ENCODE measurements around the gene AHCTF1. TPM values are rescaled to one million over a fixed set of nuclear protein-coding genes. Genes with fewer than 3 reads are reported as not detected.

AHCTF1 gene
- total and polyA plus RNA-seq, 9 donors, result 21.1 to 35.9 (median 27.4) TPM

- Histone ChIP-seq H3K27ac (ENCODE audit: low read length) (no peak overlapping the region), H3K36me3 (ENCODE audit: control insufficient read depth, insufficient read depth, low read length) (no peaks in the 10 kb centered on the region), H3K27me3 (ENCODE audit: control insufficient read depth, insufficient read depth, low read length) (no peaks in the 10 kb centered on the region), H3K4me3 (ENCODE audit: low read length) (no peak overlapping the region), H3K9me3 (replicated peaks; ENCODE audit: control insufficient read depth, low read depth, low read length) (no peaks in the 10 kb centered on the region), H3K4me1 (ENCODE audit: control insufficient read depth, insufficient read depth, low read length) (no peaks in the 10 kb centered on the region)
- 56% methylated on average over 3 of the region's 4 CpGs for WGBS (ENCODE audit: insufficient coverage)
- DNase-seq, result peak; percentile 44
Observed at GRCh38 chr1:246954126-246954525, 22.4 kb upstream of the AHCTF1 start.

GRCh38 chr1:246951413-246951812, 19.7 kb upstream of the AHCTF1 start:
- H3K36me3 ChIP-seq (ENCODE audit: control insufficient read depth, insufficient read depth, low read length), result no peaks in the 10 kb centered on the region
- no peaks in the 10 kb centered on the region for H3K9me3 ChIP-seq (replicated peaks; ENCODE audit: control insufficient read depth, low read depth, low read length)
- no peak overlapping the region for H3K27ac ChIP-seq (ENCODE audit: low read length)
- WGBS (ENCODE audit: insufficient coverage), result 100% methylated on average over 4 of the region's 4 CpGs
- no peaks in the 10 kb centered on the region for H3K27me3 ChIP-seq (ENCODE audit: control insufficient read depth, insufficient read depth, low read length)
- DNase-seq, result no peak
- H3K4me3 ChIP-seq (ENCODE audit: low read length), result no peak overlapping the region
- no peaks in the 10 kb centered on the region for H3K4me1 ChIP-seq (ENCODE audit: control insufficient read depth, insufficient read depth, low read length)

GRCh38 chr1:246949956-246950355, 18.2 kb upstream of the AHCTF1 start:
- H3K4me3 ChIP-seq (ENCODE audit: low read length), result no peak overlapping the region
- H3K36me3 ChIP-seq (ENCODE audit: control insufficient read depth, insufficient read depth, low read length), result no peaks in the 10 kb centered on the region
- H3K27ac ChIP-seq (ENCODE audit: low read length), result no peak overlapping the region
- DNase-seq, result no peak
- H3K4me1 ChIP-seq (ENCODE audit: control insufficient read depth, insufficient read depth, low read length), result no peaks in the 10 kb centered on the region
- no peaks in the 10 kb centered on the region for H3K9me3 ChIP-seq (replicated peaks; ENCODE audit: control insufficient read depth, low read depth, low read length)
- WGBS (ENCODE audit: insufficient coverage), result no CpG with 5 or more reads among the region's 3 CpGs
- H3K27me3 ChIP-seq (ENCODE audit: control insufficient read depth, insufficient read depth, low read length), result no peaks in the 10 kb centered on the region

GRCh38 chr1:246947255-246947654, 15.5 kb upstream of the AHCTF1 start:
- no peak overlapping the region for H3K4me3 ChIP-seq (ENCODE audit: low read length)
- 100% methylated on average over 4 of the region's 7 CpGs for WGBS (ENCODE audit: insufficient coverage)
- H3K36me3 ChIP-seq (ENCODE audit: control insufficient read depth, insufficient read depth, low read length), result no peaks in the 10 kb centered on the region
- no peaks in the 10 kb centered on the region for H3K9me3 ChIP-seq (replicated peaks; ENCODE audit: control insufficient read depth, low read depth, low read length)
- H3K4me1 ChIP-seq (ENCODE audit: control insufficient read depth, insufficient read depth, low read length), result no peaks in the 10 kb centered on the region
- H3K27me3 ChIP-seq (ENCODE audit: control insufficient read depth, insufficient read depth, low read length), result no peaks in the 10 kb centered on the region
- peak; percentile 1 for DNase-seq
- H3K27ac ChIP-seq (ENCODE audit: low read length), result no peak overlapping the region

GRCh38 chr1:246946366-246946765, 14.6 kb upstream of the AHCTF1 start:
- Histone ChIP-seq H3K4me3 (ENCODE audit: low read length) (no peak overlapping the region), H3K4me1 (ENCODE audit: control insufficient read depth, insufficient read depth, low read length) (no peaks in the 10 kb centered on the region), H3K27me3 (ENCODE audit: control insufficient read depth, insufficient read depth, low read length) (no peaks in the 10 kb centered on the region), H3K9me3 (replicated peaks; ENCODE audit: control insufficient read depth, low read depth, low read length) (no peaks in the 10 kb centered on the region), H3K36me3 (ENCODE audit: control insufficient read depth, insufficient read depth, low read length) (no peaks in the 10 kb centered on the region), H3K27ac (ENCODE audit: low read length) (no peak overlapping the region)
- WGBS (ENCODE audit: insufficient coverage), result 94% methylated on average over 5 of the region's 6 CpGs
- no peak for DNase-seq

GRCh38 chr1:246934765-246935164, 3.0 kb upstream of the AHCTF1 start:
- 50% methylated on average over 1 of the region's 1 CpG for WGBS (ENCODE audit: insufficient coverage)
- DNase-seq, result no peak
- Histone ChIP-seq H3K27me3 (ENCODE audit: control insufficient read depth, insufficient read depth, low read length) (no peaks in the 10 kb centered on the region), H3K4me3 (ENCODE audit: low read length) (no peak overlapping the region), H3K27ac (ENCODE audit: low read length) (no peak overlapping the region), H3K36me3 (ENCODE audit: control insufficient read depth, insufficient read depth, low read length) (no peaks in the 10 kb centered on the region), H3K9me3 (replicated peaks; ENCODE audit: control insufficient read depth, low read depth, low read length) (no peaks in the 10 kb centered on the region), H3K4me1 (ENCODE audit: control insufficient read depth, insufficient read depth, low read length) (peaks cover 10% of the 10 kb centered on the region)

- H3K4me3 ChIP-seq (ENCODE audit: low read length), result no peak overlapping the region
- DNase-seq, result no peak
- H3K9me3 ChIP-seq (replicated peaks; ENCODE audit: control insufficient read depth, low read depth, low read length), result no peaks in the 10 kb centered on the region
- H3K27ac ChIP-seq (ENCODE audit: low read length), result no peak overlapping the region
- no peaks in the 10 kb centered on the region for H3K36me3 ChIP-seq (ENCODE audit: control insufficient read depth, insufficient read depth, low read length)
- WGBS (ENCODE audit: insufficient coverage), result no CpG with 5 or more reads among the region's 2 CpGs
- H3K4me1 ChIP-seq (ENCODE audit: control insufficient read depth, insufficient read depth, low read length), result peaks cover 10% of the 10 kb centered on the region
- no peaks in the 10 kb centered on the region for H3K27me3 ChIP-seq (ENCODE audit: control insufficient read depth, insufficient read depth, low read length)
Observed at GRCh38 chr1:246933893-246934292, 2.1 kb upstream of the AHCTF1 start.

- peaks cover 3% of the 10 kb centered on the region for H3K36me3 ChIP-seq (ENCODE audit: control insufficient read depth, insufficient read depth, low read length)
- H3K27ac ChIP-seq (ENCODE audit: low read length), result peak overlapping the region; percentile 95
- 2% methylated on average over 5 of the region's 8 CpGs for WGBS (ENCODE audit: insufficient coverage)
- DNase-seq, result no peak
- H3K4me3 ChIP-seq (ENCODE audit: low read length), result peak overlapping the region; percentile 76
- H3K27me3 ChIP-seq (ENCODE audit: control insufficient read depth, insufficient read depth, low read length), result no peaks in the 10 kb centered on the region
- peaks cover 10% of the 10 kb centered on the region for H3K4me1 ChIP-seq (ENCODE audit: control insufficient read depth, insufficient read depth, low read length)
- H3K9me3 ChIP-seq (replicated peaks; ENCODE audit: control insufficient read depth, low read depth, low read length), result no peaks in the 10 kb centered on the region
Observed at GRCh38 chr1:246932366-246932700, 585 bp upstream of the AHCTF1 start.

GRCh38 chr1:246930830-246931548, 759 bp downstream of the AHCTF1 start:
- H3K4me3 ChIP-seq (ENCODE audit: low read length), result peak overlapping the region; percentile 76
- peak; percentile 78 for DNase-seq
- WGBS (ENCODE audit: insufficient coverage), result 0% methylated on average over 67 of the region's 76 CpGs
- H3K9me3 ChIP-seq (replicated peaks; ENCODE audit: control insufficient read depth, low read depth, low read length), result peaks cover 1% of the 10 kb centered on the region
- H3K27me3 ChIP-seq (ENCODE audit: control insufficient read depth, insufficient read depth, low read length), result no peaks in the 10 kb centered on the region
- peaks cover 6% of the 10 kb centered on the region for H3K36me3 ChIP-seq (ENCODE audit: control insufficient read depth, insufficient read depth, low read length)
- H3K27ac ChIP-seq (ENCODE audit: low read length), result peak overlapping the region; percentile 95
- H3K4me1 ChIP-seq (ENCODE audit: control insufficient read depth, insufficient read depth, low read length), result peaks cover 10% of the 10 kb centered on the region

GRCh38 chr1:246925997-246926626, 5.6 kb downstream of the AHCTF1 start:
- H3K4me1 ChIP-seq (ENCODE audit: control insufficient read depth, insufficient read depth, low read length), result peaks cover 6% of the 10 kb centered on the region
- no peak overlapping the region for H3K27ac ChIP-seq (ENCODE audit: low read length)
- 72% methylated on average over 3 of the region's 6 CpGs for WGBS (ENCODE audit: insufficient coverage)

More at GRCh38 chr1:246925997-246926626, 5.6 kb downstream of the AHCTF1 start:
- no peak for DNase-seq
- Histone ChIP-seq H3K4me3 (ENCODE audit: low read length) (no peak overlapping the region), H3K36me3 (ENCODE audit: control insufficient read depth, insufficient read depth, low read length) (peaks cover 6% of the 10 kb centered on the region), H3K9me3 (replicated peaks; ENCODE audit: control insufficient read depth, low read depth, low read length) (peaks cover 2% of the 10 kb centered on the region), H3K27me3 (ENCODE audit: control insufficient read depth, insufficient read depth, low read length) (no peaks in the 10 kb centered on the region)

Measured in muscle of leg (tissue), 11 donors.